HT-29 (cell line): Measurements from ENCODE around the gene ARHGAP11A. TPM values are rescaled to one million over a fixed set of nuclear protein-coding genes. Genes with fewer than 3 reads are reported as not detected.
"Not testable (repeated sequence)": the region's sequence is repeated elsewhere in the genome, so short reads cannot be mapped to it uniquely, and the experiment has no call there.

ENCODE experiments used
- DNase-seq: peaks from one replicate; pipeline ENCODE4 v3.0.0-alpha.2; 2015; ENCODE audit warnings: low spot score
- total RNA-seq: library from RNA; depleted of rRNA; stranded (reverse); fragments of >200 nt; shearing (Covaris generic); gene quantifications from 2 replicates; pipeline ENCODE4 v1.2.3, GENCODE V29; 2014; rRNA removed

The ARHGAP11A gene
- total RNA-seq: 26.4 and 33.9 TPM in 2 replicates

GRCh38 chr15:32615051-32615870 lies at the start of gene ARHGAP11A:
Gene ARHGAP11A, plus strand, starts transcription at chr15:32615504. Its CDS starts 708 bp downstream, at chr15:32616212.
- peak; percentile 97 for DNase-seq

- DNase-seq: not testable (repeated sequence)
These were observed 46.3 kb upstream of the ARHGAP11A start for GRCh38 chr15:32568988-32569387.

- not testable (repeated sequence) for DNase-seq
These were observed 36.8 kb upstream of the ARHGAP11A start for GRCh38 chr15:32578482-32578881.

- not testable (repeated sequence) for DNase-seq
These were observed 29.5 kb upstream of the ARHGAP11A start for GRCh38 chr15:32585844-32586243.

- DNase-seq: not testable (repeated sequence)
These were observed 22.2 kb upstream of the ARHGAP11A start, which contains the start of gene GOLGA8N for GRCh38 chr15:32593151-32593550. Gene GOLGA8N, plus strand, starts transcription at chr15:32593456.

GRCh38 chr15:32609518-32609917 lies 5.8 kb upstream of the ARHGAP11A start:
- DNase-seq: not testable (repeated sequence)

- peak; percentile 53 for DNase-seq
These were observed 4.6 kb upstream of the ARHGAP11A start for GRCh38 chr15:32610719-32611118.

GRCh38 chr15:32614712-32615050 lies 623 bp upstream of the ARHGAP11A start:
- not testable (repeated sequence) for DNase-seq

GRCh38 chr15:32615871-32616426 lies 645 bp downstream of the ARHGAP11A start:
- peak; percentile 49 for DNase-seq

GRCh38 chr15:32636410-32636809 lies 21.1 kb downstream of the ARHGAP11A start:
- DNase-seq: no peak

GRCh38 chr15:32636908-32637567 lies 21.7 kb downstream of the ARHGAP11A start:
- no peak for DNase-seq

- no peak for DNase-seq
These were observed 22.4 kb downstream of the ARHGAP11A start for GRCh38 chr15:32637704-32638103.

GRCh38 chr15:32641517-32642059 lies 26.3 kb downstream of the ARHGAP11A start, which contains the start of gene SCG5:
Gene SCG5, plus strand, starts transcription at chr15:32641710. Its CDS starts 1,883 bp downstream, at chr15:32643593.
- DNase-seq: peak; percentile 54

GRCh38 chr15:32642667-32643435 lies 27.5 kb downstream of the ARHGAP11A start:
- DNase-seq: no peak

GRCh38 chr15:32643907-32644445 lies 28.7 kb downstream of the ARHGAP11A start:
- DNase-seq: no peak

- no peak for DNase-seq
These were observed 31.0 kb downstream of the ARHGAP11A start for GRCh38 chr15:32646291-32646690.

GRCh38 chr15:32649342-32649741 lies 34.0 kb downstream of the ARHGAP11A start:
- peak; percentile 28 for DNase-seq

GRCh38 chr15:32651229-32651837 lies 36.0 kb downstream of the ARHGAP11A start:
- peak; percentile 77 for DNase-seq

- DNase-seq: no peak
These were observed 36.9 kb downstream of the ARHGAP11A start for GRCh38 chr15:32652178-32652577.

- DNase-seq: no peak
These were observed 40.8 kb downstream of the ARHGAP11A start for GRCh38 chr15:32656091-32656490.
